HCT116 (cell line): ENCODE data around the gene SYNDIG1. TPM values are rescaled to one million over a fixed set of nuclear protein-coding genes. Genes with fewer than 3 reads are reported as not detected.

Experiments used
- ATAC-seq: fragments of 200-7000 bp; cut with Tn5 transposase; 2 replicates; pipeline ENCODE4 v1.9.1; 2020; ENCODE audit warnings: mild to moderate bottlenecking, moderate library complexity
- BruUV-seq: library from RNA; stranded (reverse); fragments of 400-500 nt; replicated peaks from 2 replicates; lab custom pipeline; 2021; lab: Mats Ljungman, UMichigan
- CTCF ChIA-PET: fragments of 300-600 bp; sonication (Branson Sonifier 250); formaldehyde crosslinking; loops from one replicate; lab custom pipeline; 2021; ENCODE audit warnings: antibody characterized with exemption; lab: Charles Lee
- POLR2A ChIA-PET: fragments of 300-600, 350-600 bp; sonication (Branson Sonifier 250); formaldehyde crosslinking; loops from one replicate; lab custom pipeline; 2021; ENCODE audit warnings: antibody characterized with exemption; lab: Charles Lee
- RAD21 ChIA-PET, 2 experiments: fragments of 300-600 bp; sonication (Branson Sonifier 250); formaldehyde crosslinking; loops; one replicate each; lab custom pipeline; 2023; ENCODE audit warnings: low total read pairs in 2 of 2; ENCODE audit not compliant: uncharacterized antibody in 2 of 2, unreplicated experiment in 2 of 2, low non-redundant PET in 1 of 2; lab: Charles Lee
- DNase-seq: peaks from one replicate; pipeline ENCODE4 v3.0.0-alpha.2; 2010; ENCODE audit warnings: low read depth, low spot score
- H2AFZ ChIP-seq: fragments of 200-600 bp; shearing (Covaris generic), sonication (generic); 2 replicates; pipeline ENCODE4 v1.6.1; 2017; ENCODE audit warnings: low read depth, mixed run types, mixed read lengths, antibody characterized with exemption, low read length; ENCODE audit not compliant: poor library complexity, severe bottlenecking
- H3K27ac ChIP-seq: 2 replicates; pipeline ENCODE4 v1.5.1; 2012; ENCODE audit warnings: low read depth, low read length
- H3K27me3 ChIP-seq: fragments of 200-600 bp; sonication (generic); 2 replicates; pipeline ENCODE4 v1.6.1; 2016; ENCODE audit warnings: mixed run types, low read length, mixed read lengths; ENCODE audit not compliant: insufficient read depth
- H3K36me3 ChIP-seq, 2 experiments: fragments of 200-500 bp in 1 of 2; fragments of 200-600 bp in 1 of 2; sonication (Bioruptor generic) in 1 of 2; sonication (generic) in 1 of 2; 2 replicates each; pipeline versions ENCODE4 v1.5.1 to v1.6.1; 2014 to 2016; ENCODE audit warnings: low read length in 2 of 2, inconsistent platforms in 1 of 2, mixed read lengths in 1 of 2, mixed run types in 1 of 2; ENCODE audit not compliant: insufficient read depth in 2 of 2, control insufficient read depth in 1 of 2
- H3K4me1 ChIP-seq, 2 experiments: fragments of 200-600 bp in 1 of 2; sonication (generic) in 1 of 2; 2 replicates each; pipeline versions ENCODE4 v1.5.1 to v1.6.1; 2012 to 2017; ENCODE audit warnings: low read length in 2 of 2, inconsistent platforms in 1 of 2, mild to moderate bottlenecking in 1 of 2, mixed read lengths in 1 of 2, mixed run types in 1 of 2, moderate library complexity in 1 of 2; ENCODE audit not compliant: insufficient read depth in 2 of 2, control insufficient read depth in 1 of 2
- H3K4me2 ChIP-seq: fragments of 200-600 bp; sonication (generic); 2 replicates; pipeline ENCODE4 v1.6.1; 2017; ENCODE audit warnings: mixed run types, low read length, mixed read lengths
- H3K4me3 ChIP-seq, 2 experiments: fragments of 200-600 bp in 1 of 2; sonication (generic) in 1 of 2; replicated peaks in 1 of 2; 2 replicates each; pipeline ENCODE4 v1.5.1; 2011 to 2016; ENCODE audit warnings: low read length in 2 of 2, control low read depth in 1 of 2, low read depth in 1 of 2, mild to moderate bottlenecking in 1 of 2, mixed read lengths in 1 of 2, mixed run types in 1 of 2
- H3K79me2 ChIP-seq: fragments of 200-600 bp; sonication (generic); 2 replicates; pipeline ENCODE4 v1.6.1; 2017; ENCODE audit warnings: mild to moderate bottlenecking, mixed run types, low read length, moderate library complexity, mixed read lengths; ENCODE audit not compliant: insufficient read depth
- H3K9ac ChIP-seq: fragments of 200-600 bp; sonication (generic); 2 replicates; pipeline ENCODE4 v1.6.1; 2016; ENCODE audit warnings: low read length, mixed read lengths
- H3K9me2 ChIP-seq: fragments of 200-600 bp; sonication (generic), shearing (Covaris generic); 2 replicates; pipeline ENCODE4 v1.6.1; 2017; ENCODE audit warnings: mixed run types, mild to moderate bottlenecking, moderate library complexity; ENCODE audit not compliant: insufficient read depth
- H3K9me3 ChIP-seq, 2 experiments: fragments of 200-500 bp in 1 of 2; fragments of 200-600 bp in 1 of 2; sonication (Bioruptor generic) in 1 of 2; sonication (generic) in 1 of 2; 2 replicates each; pipeline ENCODE4 v1.6.1; 2014 to 2017; ENCODE audit warnings: low read length in 2 of 2, mixed read lengths in 2 of 2, inconsistent platforms in 1 of 2, low read depth in 1 of 2, mild to moderate bottlenecking in 1 of 2, mixed run types in 1 of 2, moderate library complexity in 1 of 2; ENCODE audit not compliant: control insufficient read depth in 1 of 2, insufficient read depth in 1 of 2
- H4K20me1 ChIP-seq: fragments of 200-600 bp; sonication (generic), shearing (Covaris generic); 2 replicates; pipeline ENCODE4 v1.6.1; 2017; ENCODE audit warnings: mixed run types, mild to moderate bottlenecking, moderate library complexity; ENCODE audit not compliant: insufficient read depth
- CBX3 ChIP-seq: IDR thresholded peaks from 2 replicates; pipeline ENCODE4 v1.6.1; 2012; ENCODE audit warnings: low read depth
- CEBPB ChIP-seq: IDR thresholded peaks from 2 replicates; pipeline ENCODE4 v1.6.1; 2012; ENCODE audit warnings: low read depth
- POLR2A ChIP-seq: IDR thresholded peaks from 2 replicates; pipeline ENCODE4 v1.7.0; 2011; ENCODE audit warnings: borderline replicate concordance; ENCODE audit not compliant: insufficient read depth, insufficient read length; ENCODE audit errors: extremely low read depth
- POLR2AphosphoS5 ChIP-seq: IDR thresholded peaks from 2 replicates; pipeline ENCODE4 v1.6.1; 2011; ENCODE audit warnings: mild to moderate bottlenecking, low read depth, low read length, moderate library complexity
- RAD21 ChIP-seq: IDR thresholded peaks from 2 replicates; pipeline ENCODE4 v1.6.1; 2012; ENCODE audit warnings: low read depth, mild to moderate bottlenecking
- SIN3A ChIP-seq: IDR thresholded peaks from 2 replicates; pipeline ENCODE4 v1.6.1; 2012; ENCODE audit warnings: low read depth
- SP1 ChIP-seq: IDR thresholded peaks from 2 replicates; pipeline ENCODE4 v1.6.1; 2012; ENCODE audit warnings: low read depth
- ZFX ChIP-seq: fragments of 450-650 bp; IDR thresholded peaks from 2 replicates; pipeline ENCODE4 v1.6.1; 2017
- intact Hi-C: fragments of 100-400 bp; cut with micrococcal nuclease; formaldehyde crosslinking; loops from 2 replicates; pipeline ENCODE4 v1.10.0; 2022
- total RNA-seq: library from RNA; stranded (reverse); gene quantifications from one replicate; pipeline ENCODE4 v1.2.1, GENCODE V29; 2021; ENCODE audit not compliant: unreplicated experiment
- TF ChIP-seq, protein P1 (sequence below): IDR thresholded peaks from 2 replicates; pipeline ENCODE4 v1.6.1; 2011; ENCODE audit warnings: mild to moderate bottlenecking, low read length, moderate library complexity; ENCODE audit not compliant: insufficient replicate concordance; ENCODE audit errors: extremely low read depth
- TF ChIP-seq, protein P2 (sequence below): IDR thresholded peaks from 2 replicates; pipeline ENCODE4 v1.6.1; 2012

Gene SYNDIG1
- total RNA-seq, 1 experiment from 2014 or later = not detected

DNA sequence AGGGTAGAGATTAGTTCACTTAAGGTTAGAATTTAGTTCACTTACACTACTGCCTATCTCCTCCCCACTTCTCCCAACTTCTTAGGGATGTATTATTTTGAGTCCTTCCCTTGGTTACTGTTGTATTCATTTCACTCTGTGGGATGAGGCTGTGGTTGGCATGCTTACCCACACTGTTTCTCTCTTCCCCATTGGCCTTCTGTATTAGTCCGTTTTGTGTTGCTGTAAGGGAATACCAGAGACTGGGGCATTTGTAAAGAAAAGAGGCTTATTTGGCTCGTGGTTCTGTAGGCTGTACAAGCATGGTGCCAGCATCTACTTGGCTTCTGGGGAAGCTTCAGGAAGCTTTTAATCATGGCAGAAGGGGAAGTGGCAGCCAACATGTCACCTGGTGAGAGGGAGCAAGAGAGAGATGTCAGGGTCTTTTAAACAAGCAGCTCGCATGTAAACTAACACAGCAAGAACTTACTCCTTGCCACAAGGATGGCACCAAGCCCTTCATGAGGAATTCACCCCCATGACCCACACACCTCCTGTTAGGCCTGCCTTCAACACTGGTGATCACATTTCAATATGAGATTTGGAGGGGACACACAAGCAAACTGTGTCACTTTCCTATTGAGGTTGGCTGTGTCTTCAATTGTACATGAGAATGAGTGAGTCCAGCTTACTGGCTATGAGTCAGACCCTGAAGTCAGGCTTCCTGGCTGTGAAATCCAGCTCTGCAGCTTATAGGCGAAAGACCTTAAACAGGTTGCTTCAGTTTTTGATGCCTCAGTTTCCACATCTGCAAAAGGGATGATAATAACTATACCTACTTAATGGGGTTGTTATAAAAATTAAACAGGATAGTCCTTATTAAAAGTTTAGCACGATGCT is 53.3 kb downstream of the SYNDIG1 start:
- intact Hi-C loops = no loop called here
- H3K4me1 ChIP-seq = no peaks in the 10 kb centered on the region
- no peak overlapping the region for H3K27ac ChIP-seq
- POLR2A ChIA-PET = no interaction called here
- H3K4me3 ChIP-seq = no peak overlapping the region
- H3K36me3 ChIP-seq = no peaks in the 10 kb centered on the region
- no peaks in the 10 kb centered on the region for H4K20me1 ChIP-seq
- no peak for TF ChIP-seq CBX3
- TF ChIP-seq RAD21 = no peak
- no peak for TF ChIP-seq POLR2A
- TF ChIP-seq SIN3A = no peak
- TF ChIP-seq, protein P1, sequence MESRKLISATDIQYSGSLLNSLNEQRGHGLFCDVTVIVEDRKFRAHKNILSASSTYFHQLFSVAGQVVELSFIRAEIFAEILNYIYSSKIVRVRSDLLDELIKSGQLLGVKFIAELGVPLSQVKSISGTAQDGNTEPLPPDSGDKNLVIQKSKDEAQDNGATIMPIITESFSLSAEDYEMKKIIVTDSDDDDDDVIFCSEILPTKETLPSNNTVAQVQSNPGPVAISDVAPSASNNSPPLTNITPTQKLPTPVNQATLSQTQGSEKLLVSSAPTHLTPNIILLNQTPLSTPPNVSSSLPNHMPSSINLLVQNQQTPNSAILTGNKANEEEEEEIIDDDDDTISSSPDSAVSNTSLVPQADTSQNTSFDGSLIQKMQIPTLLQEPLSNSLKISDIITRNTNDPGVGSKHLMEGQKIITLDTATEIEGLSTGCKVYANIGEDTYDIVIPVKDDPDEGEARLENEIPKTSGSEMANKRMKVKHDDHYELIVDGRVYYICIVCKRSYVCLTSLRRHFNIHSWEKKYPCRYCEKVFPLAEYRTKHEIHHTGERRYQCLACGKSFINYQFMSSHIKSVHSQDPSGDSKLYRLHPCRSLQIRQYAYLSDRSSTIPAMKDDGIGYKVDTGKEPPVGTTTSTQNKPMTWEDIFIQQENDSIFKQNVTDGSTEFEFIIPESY = no peak
- no peak for TF ChIP-seq SP1
- TF ChIP-seq, protein P2, sequence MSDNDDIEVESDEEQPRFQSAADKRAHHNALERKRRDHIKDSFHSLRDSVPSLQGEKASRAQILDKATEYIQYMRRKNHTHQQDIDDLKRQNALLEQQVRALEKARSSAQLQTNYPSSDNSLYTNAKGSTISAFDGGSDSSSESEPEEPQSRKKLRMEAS = no peak
- no peak for TF ChIP-seq ZFX
- TF ChIP-seq CEBPB = no peak
- no peak for TF ChIP-seq POLR2AphosphoS5
- TF ChIP-seq, all 23 proteins: peak for 0
- Histone ChIP-seq H3K27me3 (peaks cover 8% of the 10 kb centered on the region; the same call in 1 of the 2 replicates), H3K4me2 (no peak overlapping the region), H3K79me2 (no peaks in the 10 kb centered on the region), H3K9me2 (no peaks in the 10 kb centered on the region), H3K9ac (no peak overlapping the region), H3K9me3 (no peaks in the 10 kb centered on the region), H2AFZ (no peak overlapping the region)
- ATAC-seq = no peak
- BruUV-seq = no TSS peak
- ChIA-PET RAD21 (no interaction called here), CTCF (no interaction called here)
- DNase-seq = no peak
